HG02973 (cell line): ENCODE data around the gene GJB4.
"Not testable (repeated sequence)": the region's sequence is repeated elsewhere in the genome, so short reads cannot be mapped to it uniquely, and the experiment has no call there.

Source experiments
- ATAC-seq: cut with Tn5 transposase; IDR thresholded peaks from one replicate; pipeline ENCODE4 v1.9.1; 2021; ENCODE audit warnings: moderate library complexity; ENCODE audit not compliant: unreplicated experiment

GJB4 gene

DNA sequence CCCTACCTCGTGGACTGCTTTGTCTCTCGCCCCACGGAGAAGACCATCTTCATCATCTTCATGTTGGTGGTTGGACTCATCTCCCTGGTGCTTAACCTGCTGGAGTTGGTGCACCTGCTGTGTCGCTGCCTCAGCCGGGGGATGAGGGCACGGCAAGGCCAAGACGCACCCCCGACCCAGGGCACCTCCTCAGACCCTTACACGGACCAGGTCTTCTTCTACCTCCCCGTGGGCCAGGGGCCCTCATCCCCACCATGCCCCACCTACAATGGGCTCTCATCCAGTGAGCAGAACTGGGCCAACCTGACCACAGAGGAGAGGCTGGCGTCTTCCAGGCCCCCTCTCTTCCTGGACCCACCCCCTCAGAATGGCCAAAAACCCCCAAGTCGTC lies 35.2 kb downstream of the GJB4 start:
- ATAC-seq, result no peak

DNA sequence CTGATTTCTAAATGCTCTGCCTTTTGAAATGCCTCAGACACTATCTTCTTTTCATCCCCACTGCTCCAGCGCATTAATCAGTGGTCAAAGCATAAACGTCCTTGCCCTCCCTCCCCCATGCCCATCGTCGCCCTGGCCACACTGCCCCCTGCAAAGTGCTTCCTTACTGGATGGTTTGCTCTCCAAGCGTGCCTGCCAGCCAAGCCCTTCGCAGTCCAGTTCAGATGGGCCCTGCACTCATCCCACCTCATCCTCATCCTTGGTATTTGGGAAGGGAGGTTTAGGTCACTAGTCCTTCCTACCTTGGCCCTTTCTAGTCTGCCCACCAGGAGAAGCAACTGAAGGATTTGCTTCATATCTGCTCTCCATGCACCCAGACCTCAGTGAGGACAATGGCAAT lies 36.4 kb downstream of the GJB4 start:
- no peak for ATAC-seq

DNA sequence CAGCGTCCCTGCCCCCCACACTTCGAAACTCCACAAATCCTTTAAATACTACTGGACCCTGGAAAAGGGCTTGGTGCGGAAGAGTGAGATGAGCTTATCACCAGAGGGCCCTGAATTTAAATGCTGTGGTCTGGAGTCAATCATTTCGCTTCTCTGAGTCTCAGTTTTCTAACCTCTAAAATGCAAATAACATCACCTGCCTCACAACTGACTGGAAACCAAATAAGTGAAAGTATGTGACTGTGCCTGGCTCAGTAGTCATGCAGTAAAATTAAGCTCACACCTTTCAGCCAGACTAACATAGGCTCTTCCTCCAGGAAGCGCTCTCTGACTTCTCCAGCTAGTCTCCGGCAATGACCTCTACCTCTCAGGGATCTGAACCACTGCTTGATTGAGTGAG lies 37.5 kb downstream of the GJB4 start:
- no peak for ATAC-seq

DNA sequence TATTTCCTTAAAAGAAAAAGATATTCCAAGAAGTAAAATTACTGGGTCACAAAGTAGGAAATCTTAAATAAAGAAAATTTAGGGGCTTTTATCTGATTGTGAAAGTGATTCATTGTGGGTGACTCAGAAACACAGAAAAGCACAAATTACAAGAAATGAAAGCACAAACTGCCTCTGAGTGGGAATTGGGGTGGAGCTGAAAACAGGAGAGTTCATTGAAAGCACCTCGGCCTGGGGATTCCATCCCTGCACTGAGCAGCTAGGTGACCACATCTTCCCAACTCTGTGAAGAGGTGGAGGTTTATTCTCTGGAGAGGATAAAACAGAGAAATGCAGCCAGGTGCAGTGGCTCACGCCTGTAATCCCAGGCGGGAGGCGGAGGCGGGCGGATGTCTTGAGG lies 40.7 kb downstream of the GJB4 start:
- no peak for ATAC-seq

DNA sequence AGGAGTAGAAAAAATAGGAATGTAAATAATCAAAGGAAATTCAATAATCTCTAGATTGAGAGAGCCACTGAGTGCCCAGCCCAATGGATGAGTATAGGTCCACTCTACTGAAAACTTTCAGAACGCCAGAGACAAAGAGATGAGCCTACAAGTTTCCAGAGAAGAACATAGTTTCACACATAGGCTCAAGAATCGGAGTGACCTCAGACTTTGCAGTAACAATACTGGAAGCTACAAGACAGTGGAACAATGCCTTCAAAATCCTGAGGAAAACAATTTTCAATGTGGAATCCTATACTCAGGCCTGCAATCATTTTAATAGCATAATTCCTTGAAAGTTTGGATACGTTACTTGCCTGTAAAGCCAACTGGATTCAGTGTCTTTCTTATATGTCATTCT lies 44.2 kb downstream of the GJB4 start:
- no peak for ATAC-seq

DNA sequence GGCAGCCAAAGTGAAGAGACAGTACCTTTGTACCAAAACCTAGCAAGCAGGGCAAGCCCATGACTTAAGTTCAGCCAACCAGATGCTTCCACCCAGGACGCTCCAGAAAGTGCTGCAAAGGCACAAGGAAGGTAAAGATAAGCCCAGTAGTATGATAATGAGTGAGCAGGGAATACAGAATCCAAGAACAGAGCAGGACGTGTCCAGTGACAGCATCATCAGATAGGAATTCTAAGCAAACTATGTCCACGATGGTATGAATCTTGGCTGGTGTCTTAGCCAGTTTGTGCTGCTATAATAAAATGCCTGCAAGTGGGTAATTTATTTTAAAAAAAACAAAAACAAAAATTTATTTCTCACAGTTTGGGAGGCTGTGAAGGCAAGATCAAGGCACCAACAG lies 46.9 kb downstream of the GJB4 start:
- ATAC-seq, result no peak

DNA sequence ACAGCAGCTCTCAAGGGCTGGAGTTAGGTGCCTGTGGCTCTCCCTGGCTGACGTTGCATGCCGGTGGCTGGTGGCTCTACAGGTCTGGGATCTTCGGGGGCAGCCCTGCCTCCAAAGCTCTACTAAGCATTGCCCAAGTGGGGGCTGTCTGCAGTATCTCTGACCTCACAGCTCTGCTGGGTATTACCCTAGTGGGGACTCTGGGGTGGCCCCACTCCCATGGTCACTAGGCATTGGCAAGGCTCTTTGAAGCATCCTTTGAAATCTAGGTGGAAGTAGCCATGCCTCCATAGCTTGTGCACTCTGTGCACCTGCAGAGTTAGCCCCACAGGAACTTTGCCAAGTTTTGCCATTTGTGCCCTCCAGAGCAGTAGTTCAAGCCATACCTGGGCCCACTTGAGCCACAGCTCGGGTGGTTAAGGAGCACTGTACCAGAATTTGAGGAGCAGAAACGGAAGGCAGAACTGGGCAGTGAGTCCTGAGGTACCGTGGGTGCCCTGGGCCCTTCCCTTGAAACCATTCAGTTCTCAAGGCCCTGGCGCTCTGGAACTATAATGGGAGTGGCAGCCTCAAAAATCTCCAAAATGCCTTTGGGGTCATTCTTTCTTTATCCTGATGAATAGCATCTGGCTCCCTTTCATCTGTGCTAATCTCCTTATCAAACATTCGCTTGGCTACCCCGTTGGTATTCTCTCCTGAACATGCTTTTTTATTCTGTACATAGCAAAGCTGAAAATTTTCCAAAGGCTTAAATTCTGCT lies 48.7 kb downstream of the GJB4 start:
- ATAC-seq, result no peak

DNA sequence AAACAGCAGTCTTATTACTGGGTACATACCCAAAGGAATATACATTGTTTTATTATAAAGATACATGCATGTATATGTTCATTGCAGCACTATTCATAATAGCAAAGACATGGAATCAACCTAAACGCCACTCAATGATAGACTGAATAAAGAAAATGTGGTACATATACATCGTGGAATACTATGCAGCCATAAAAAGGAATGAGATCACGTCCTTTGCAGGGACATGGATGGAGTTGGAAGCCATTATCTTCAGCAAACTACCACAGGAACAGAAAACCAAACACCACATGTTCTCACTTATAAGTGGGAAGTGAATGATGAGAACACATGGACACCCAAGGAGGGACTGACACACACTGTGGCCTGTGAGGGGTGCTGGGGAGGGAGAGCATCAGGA lies 51.2 kb downstream of the GJB4 start:
- not testable (repeated sequence) for ATAC-seq
